NOMO-1 treated with dmso at 0.1 percent for 144 hours (cell line): ENCODE results near the gene ABLIM2.

ENCODE experiments used
- DNase-seq: peaks from one replicate; lab custom pipeline; 2025; ENCODE audit not compliant: unreplicated experiment; lab: John Stamatoyannopoulos, UW

Gene ABLIM2

GRCh38 chr4:8105306-8106100 lies 53.1 kb downstream of the ABLIM2 start:
- DNase-seq = no peak

DNA sequence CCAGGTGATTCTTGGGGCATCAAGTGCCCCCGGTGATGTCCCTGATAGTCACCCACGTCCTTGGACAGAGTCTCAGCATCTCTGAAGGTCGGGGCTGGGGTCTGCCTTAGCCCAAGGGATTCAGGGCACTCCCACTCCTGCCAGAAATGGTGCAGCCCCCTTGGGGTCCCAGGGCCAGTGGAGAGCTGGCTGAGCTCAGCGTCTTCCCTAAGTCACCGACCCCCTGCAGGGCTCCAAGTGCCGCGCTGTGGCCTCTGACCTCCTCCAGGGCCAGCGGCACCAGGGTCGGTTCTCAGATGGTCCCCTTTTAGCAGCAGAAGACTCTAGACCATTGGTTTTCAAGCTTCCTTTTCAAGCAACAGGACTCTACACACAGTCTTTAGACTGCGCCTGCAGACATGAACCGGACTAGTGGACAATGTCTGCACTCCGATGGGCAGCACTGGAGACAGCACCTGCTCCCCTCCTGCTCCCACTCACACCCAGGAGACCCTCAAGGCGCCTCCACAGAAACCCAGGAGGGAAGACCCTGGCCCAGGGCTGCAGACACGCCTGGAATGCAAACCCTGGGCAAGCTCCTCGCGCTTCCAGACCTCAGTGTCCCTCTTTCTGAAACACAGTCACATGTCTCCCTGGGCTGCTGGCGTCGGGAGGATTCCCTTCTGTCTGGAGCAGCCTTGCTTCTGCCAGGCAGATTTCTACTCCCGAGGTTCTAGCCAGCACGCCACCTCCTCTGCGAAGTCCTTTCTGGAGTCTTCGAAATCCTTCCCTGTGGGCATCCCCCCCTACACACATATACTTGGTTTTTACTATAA lies 53.9 kb downstream of the ABLIM2 start:
- DNase-seq = no peak

- no peak for DNase-seq
These were observed 54.9 kb downstream of the ABLIM2 start for GRCh38 chr4:8103421-8104390.

GRCh38 chr4:8102831-8103230 lies 55.8 kb downstream of the ABLIM2 start:
- DNase-seq = no peak

GRCh38 chr4:8102076-8102355 lies 56.6 kb downstream of the ABLIM2 start:
- DNase-seq = no peak

- DNase-seq = no peak
These were observed 57.2 kb downstream of the ABLIM2 start for GRCh38 chr4:8101213-8102075.

DNA sequence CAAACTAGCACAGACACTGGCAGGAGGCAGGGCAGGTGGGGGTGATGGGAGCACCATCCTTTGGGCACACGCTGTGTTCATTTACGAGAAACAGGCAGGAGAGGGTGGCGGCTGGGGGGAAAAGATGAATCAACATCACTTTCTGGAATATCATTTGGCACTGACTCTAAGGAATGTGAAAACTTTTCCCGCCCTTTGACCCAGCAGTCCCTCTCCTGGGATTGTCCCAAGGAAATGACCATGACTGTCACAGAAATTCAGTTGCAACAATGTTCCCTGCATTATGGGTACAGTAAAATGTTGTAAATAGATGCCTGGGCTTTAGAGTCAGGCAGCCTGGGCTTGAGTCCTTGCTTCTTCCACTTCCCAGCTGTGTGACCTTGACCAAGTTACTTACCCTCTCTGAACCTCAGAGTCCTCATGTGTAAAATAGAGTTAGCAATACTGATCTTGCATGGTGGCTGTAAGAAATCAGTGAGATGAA lies 58.6 kb downstream of the ABLIM2 start:
- DNase-seq = no peak

GRCh38 chr4:8098506-8098905 lies 60.1 kb downstream of the ABLIM2 start:
- DNase-seq = no peak

- no peak for DNase-seq
These were observed 60.8 kb downstream of the ABLIM2 start for GRCh38 chr4:8097721-8098345.

GRCh38 chr4:8097141-8097541 lies 61.5 kb downstream of the ABLIM2 start:
- no peak for DNase-seq

- no peak for DNase-seq
These were observed 61.9 kb downstream of the ABLIM2 start for GRCh38 chr4:8096690-8097061.

DNA sequence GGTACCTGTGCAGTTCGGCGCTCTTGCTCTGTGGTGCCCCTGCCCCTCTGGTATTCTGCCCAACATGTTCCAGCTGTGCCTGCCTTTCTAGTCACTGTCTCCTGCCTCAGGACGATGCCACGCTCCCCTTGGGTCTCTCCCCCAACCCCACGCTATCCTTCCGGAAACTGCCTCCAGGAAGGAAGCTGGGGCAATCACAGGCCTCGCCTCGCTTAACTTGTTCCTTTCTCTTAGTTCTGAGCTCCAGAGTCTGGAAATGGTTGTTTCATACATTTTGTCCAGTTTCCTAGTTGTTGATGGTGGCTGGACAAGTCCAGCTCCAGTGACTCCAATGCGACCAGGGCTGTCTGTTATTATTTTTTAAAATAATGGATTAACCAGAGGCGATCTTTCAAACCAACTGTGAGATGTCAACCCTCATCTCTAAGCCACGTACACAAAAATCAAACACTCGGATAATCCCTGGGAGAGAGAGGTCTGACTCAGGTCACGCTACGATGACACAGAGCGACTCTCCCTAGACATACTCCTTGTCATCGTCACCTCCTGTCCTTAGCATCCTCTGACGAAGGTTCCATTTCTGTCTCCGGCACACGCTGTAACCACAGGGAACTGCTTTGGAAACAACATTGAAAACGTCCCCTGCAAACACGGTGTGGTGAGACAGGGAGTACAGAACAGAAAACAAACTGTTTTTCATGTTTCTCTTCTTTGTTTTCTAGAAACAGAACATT lies 62.5 kb downstream of the ABLIM2 start:
- DNase-seq = no peak

- DNase-seq = no peak
These were observed 64.9 kb downstream of the ABLIM2 start for GRCh38 chr4:8093587-8094274.

GRCh38 chr4:8092282-8092681 lies 66.3 kb downstream of the ABLIM2 start:
- no peak for DNase-seq

- no peak for DNase-seq
These were observed 67.8 kb downstream of the ABLIM2 start for GRCh38 chr4:8090744-8091301.

GRCh38 chr4:8090312-8090711 lies 68.3 kb downstream of the ABLIM2 start:
- DNase-seq = no peak

- DNase-seq = no peak
These were observed 68.8 kb downstream of the ABLIM2 start for GRCh38 chr4:8089862-8090261.

DNA sequence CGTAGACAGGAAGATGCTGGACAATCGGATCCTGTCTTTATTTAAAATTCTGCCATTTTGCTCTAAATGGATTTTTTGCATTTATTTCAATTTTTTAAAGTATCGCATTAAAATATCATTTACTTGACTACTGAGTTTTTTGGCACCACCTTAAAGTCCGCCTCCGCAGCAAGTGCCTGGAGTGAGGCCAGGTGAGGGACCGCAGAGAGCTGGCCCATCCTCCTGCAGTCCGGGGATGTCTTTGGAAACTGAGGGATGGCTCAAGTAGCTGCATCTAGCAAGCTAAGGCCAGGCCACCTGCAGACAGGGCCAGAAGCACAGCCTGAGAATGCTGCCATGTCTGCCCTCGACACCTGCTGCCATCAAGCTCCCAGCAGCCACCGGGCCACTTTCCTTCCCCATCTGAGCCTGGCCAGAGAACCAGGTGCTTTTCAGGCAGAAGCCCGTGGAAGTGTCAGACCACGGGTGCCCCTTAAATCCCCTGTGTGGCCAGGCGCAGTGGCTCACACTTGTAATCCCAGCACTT lies 69.6 kb downstream of the ABLIM2 start:
- DNase-seq = no peak
